GM23338 (cell line): ENCODE results near the gene BMPR1B. TPM values are rescaled to one million over a fixed set of nuclear protein-coding genes. Genes with fewer than 3 reads are reported as not detected.

Source experiments
- ATAC-seq: fragments of 200-7000 bp; cut with Tn5 transposase; 3 replicates; pipeline ENCODE4 v1.9.1; 2020
- DNase-seq: peaks from one replicate; pipeline ENCODE4 v3.0.0-alpha.2; 2015; ENCODE audit warnings: low spot score
- H2AFZ ChIP-seq: fragments of 200-600 bp; sonication (generic); 2 replicates; pipeline ENCODE4 v1.8.0; 2016; ENCODE audit warnings: antibody characterized with exemption, mild to moderate bottlenecking, moderate library complexity
- H3F3A ChIP-seq: fragments of 200-600 bp; sonication (generic); replicated peaks from 2 replicates; pipeline ENCODE4 v1.8.0; 2017; ENCODE audit warnings: antibody characterized with exemption, mixed run types, low read depth
- H3K27ac ChIP-seq: fragments of 200-600 bp; sonication (generic); 2 replicates; pipeline ENCODE4 v1.6.1; 2016; ENCODE audit warnings: low read depth
- H3K27me3 ChIP-seq: fragments of 200-600 bp; sonication (generic); 2 replicates; pipeline ENCODE4 v1.8.0; 2016; ENCODE audit warnings: mild to moderate bottlenecking, mixed run types, moderate library complexity; ENCODE audit not compliant: insufficient read depth
- H3K36me3 ChIP-seq: fragments of 200-600 bp; sonication (generic); 2 replicates; pipeline ENCODE4 v1.8.0; 2016; ENCODE audit warnings: mild to moderate bottlenecking; ENCODE audit not compliant: insufficient read depth
- H3K4me1 ChIP-seq: fragments of 200-600 bp; sonication (generic); 2 replicates; pipeline ENCODE4 v1.8.0; 2016; ENCODE audit warnings: mild to moderate bottlenecking, moderate library complexity; ENCODE audit not compliant: insufficient read depth
- H3K4me2 ChIP-seq: fragments of 200-600 bp; sonication (generic); 2 replicates; pipeline ENCODE4 v1.7.1; 2017; ENCODE audit warnings: mixed run types
- H3K4me3 ChIP-seq: fragments of 200-600 bp; sonication (generic); 2 replicates; pipeline ENCODE4 v1.6.1; 2016; ENCODE audit warnings: mixed run types
- H3K79me2 ChIP-seq: fragments of 200-600 bp; sonication (generic); replicated peaks from 2 replicates; pipeline ENCODE4 v1.8.0; 2017; ENCODE audit warnings: mild to moderate bottlenecking; ENCODE audit not compliant: insufficient read depth
- H3K9me2 ChIP-seq: fragments of 200-600 bp; sonication (generic); 2 replicates; pipeline ENCODE4 v1.8.0; 2017; ENCODE audit not compliant: insufficient read depth
- H4K20me1 ChIP-seq: fragments of 200-600 bp; sonication (generic); replicated peaks from 2 replicates; pipeline ENCODE4 v1.8.0; 2017; ENCODE audit warnings: mild to moderate bottlenecking; ENCODE audit not compliant: insufficient read depth
- H3K27ac Mint-ChIP-seq: 2 replicates; pipeline ENCODE4 v1.8.0; 2020; ENCODE audit warnings: inconsistent platforms, mild to moderate bottlenecking, moderate library complexity, mixed read lengths
- H3K27me3 Mint-ChIP-seq: 3 replicates; pipeline ENCODE4 v1.8.0; 2022; ENCODE audit warnings: low read depth, mild to moderate bottlenecking, moderate library complexity, mixed read lengths, inconsistent platforms; ENCODE audit not compliant: insufficient read depth, poor library complexity
- H3K36me3 Mint-ChIP-seq: 3 replicates; pipeline ENCODE4 v1.8.0; 2021; ENCODE audit warnings: low read depth, mild to moderate bottlenecking, inconsistent platforms, moderate library complexity, mixed read lengths
- H3K4me1 Mint-ChIP-seq: 3 replicates; pipeline ENCODE4 v1.8.0; 2020; ENCODE audit warnings: mild to moderate bottlenecking, inconsistent platforms, mixed read lengths
- H3K4me3 Mint-ChIP-seq: 3 replicates; pipeline ENCODE4 v1.8.0; 2021; ENCODE audit warnings: moderate library complexity, mild to moderate bottlenecking, inconsistent platforms, mixed read lengths
- H3K9me3 Mint-ChIP-seq: 3 replicates; pipeline ENCODE4 v1.8.0; 2020; ENCODE audit warnings: moderate library complexity, mild to moderate bottlenecking, inconsistent platforms, mixed read lengths
- EZH2 ChIP-seq: fragments of 200-600 bp; sonication (generic); IDR thresholded peaks from one replicate; pipeline ENCODE4 v1.8.0; 2017; ENCODE audit warnings: antibody characterized with exemption, mild to moderate bottlenecking, low read depth; ENCODE audit not compliant: unreplicated experiment
- NANOG ChIP-seq: IDR thresholded peaks from 2 replicates; pipeline ENCODE4 v1.6.1; 2016; ENCODE audit warnings: antibody characterized with exemption, borderline replicate concordance
- POLR2AphosphoS5 ChIP-seq: IDR thresholded peaks from 2 replicates; pipeline ENCODE4 v1.6.1; 2016; ENCODE audit warnings: antibody characterized with exemption, low read depth
- ZNF114 ChIP-seq: fragments of 250-450 bp; sonication (Bioruptor Pico); IDR thresholded peaks from 2 replicates; pipeline ENCODE4 v1.5.0; 2020; ENCODE audit warnings: mild to moderate bottlenecking, moderate library complexity
- ZNF331 ChIP-seq: fragments of 250-450 bp; sonication (Bioruptor Pico); IDR thresholded peaks from 2 replicates; pipeline ENCODE4 v1.5.0; 2020; ENCODE audit warnings: low read depth, mild to moderate bottlenecking, moderate library complexity
- polyA plus RNA-seq: library from polyadenylated mRNA; unstranded; fragments of >200 nt; fragmentation: Nextera tagmentation; extraction: Ambion mirVana; gene quantifications from 2 replicates; pipeline ENCODE4 v1.2.1, GENCODE V29; 2016
- total RNA-seq: library from RNA; depleted of rRNA; stranded (reverse); fragments of >200 nt; shearing (Covaris generic); gene quantifications from 2 replicates; pipeline ENCODE4 v1.2.3, GENCODE V29; 2014
- TF ChIP-seq, protein P1 (sequence below): fragments of 250-450 bp; sonication (Bioruptor Pico); IDR thresholded peaks from 2 replicates; pipeline ENCODE4 v1.5.0; 2020; ENCODE audit warnings: mild to moderate bottlenecking, moderate library complexity

Gene BMPR1B
- total and polyA plus RNA-seq, 2 experiments from 2014 or later: 0.48 to 1.0 TPM

DNA sequence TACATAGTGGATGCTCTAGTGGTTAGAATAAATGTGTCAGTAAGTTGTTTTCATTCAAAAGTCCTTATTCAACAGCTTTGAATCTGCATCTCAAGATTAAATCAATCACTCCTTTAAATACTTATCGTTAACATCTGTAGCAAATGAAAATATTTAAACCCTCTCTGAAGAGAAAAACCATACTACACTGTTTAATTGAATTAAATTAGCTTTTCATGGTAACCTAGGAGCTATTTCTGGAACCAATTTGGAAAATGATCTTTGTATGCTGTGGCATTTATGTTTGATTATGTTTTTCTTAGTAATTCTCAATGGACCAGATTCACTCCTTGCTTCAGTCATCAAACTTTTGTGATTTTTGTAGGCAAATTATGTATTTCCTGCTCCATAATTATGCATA, 9.7 kb downstream of the BMPR1B start (continued):
- TF ChIP-seq, protein P1, sequence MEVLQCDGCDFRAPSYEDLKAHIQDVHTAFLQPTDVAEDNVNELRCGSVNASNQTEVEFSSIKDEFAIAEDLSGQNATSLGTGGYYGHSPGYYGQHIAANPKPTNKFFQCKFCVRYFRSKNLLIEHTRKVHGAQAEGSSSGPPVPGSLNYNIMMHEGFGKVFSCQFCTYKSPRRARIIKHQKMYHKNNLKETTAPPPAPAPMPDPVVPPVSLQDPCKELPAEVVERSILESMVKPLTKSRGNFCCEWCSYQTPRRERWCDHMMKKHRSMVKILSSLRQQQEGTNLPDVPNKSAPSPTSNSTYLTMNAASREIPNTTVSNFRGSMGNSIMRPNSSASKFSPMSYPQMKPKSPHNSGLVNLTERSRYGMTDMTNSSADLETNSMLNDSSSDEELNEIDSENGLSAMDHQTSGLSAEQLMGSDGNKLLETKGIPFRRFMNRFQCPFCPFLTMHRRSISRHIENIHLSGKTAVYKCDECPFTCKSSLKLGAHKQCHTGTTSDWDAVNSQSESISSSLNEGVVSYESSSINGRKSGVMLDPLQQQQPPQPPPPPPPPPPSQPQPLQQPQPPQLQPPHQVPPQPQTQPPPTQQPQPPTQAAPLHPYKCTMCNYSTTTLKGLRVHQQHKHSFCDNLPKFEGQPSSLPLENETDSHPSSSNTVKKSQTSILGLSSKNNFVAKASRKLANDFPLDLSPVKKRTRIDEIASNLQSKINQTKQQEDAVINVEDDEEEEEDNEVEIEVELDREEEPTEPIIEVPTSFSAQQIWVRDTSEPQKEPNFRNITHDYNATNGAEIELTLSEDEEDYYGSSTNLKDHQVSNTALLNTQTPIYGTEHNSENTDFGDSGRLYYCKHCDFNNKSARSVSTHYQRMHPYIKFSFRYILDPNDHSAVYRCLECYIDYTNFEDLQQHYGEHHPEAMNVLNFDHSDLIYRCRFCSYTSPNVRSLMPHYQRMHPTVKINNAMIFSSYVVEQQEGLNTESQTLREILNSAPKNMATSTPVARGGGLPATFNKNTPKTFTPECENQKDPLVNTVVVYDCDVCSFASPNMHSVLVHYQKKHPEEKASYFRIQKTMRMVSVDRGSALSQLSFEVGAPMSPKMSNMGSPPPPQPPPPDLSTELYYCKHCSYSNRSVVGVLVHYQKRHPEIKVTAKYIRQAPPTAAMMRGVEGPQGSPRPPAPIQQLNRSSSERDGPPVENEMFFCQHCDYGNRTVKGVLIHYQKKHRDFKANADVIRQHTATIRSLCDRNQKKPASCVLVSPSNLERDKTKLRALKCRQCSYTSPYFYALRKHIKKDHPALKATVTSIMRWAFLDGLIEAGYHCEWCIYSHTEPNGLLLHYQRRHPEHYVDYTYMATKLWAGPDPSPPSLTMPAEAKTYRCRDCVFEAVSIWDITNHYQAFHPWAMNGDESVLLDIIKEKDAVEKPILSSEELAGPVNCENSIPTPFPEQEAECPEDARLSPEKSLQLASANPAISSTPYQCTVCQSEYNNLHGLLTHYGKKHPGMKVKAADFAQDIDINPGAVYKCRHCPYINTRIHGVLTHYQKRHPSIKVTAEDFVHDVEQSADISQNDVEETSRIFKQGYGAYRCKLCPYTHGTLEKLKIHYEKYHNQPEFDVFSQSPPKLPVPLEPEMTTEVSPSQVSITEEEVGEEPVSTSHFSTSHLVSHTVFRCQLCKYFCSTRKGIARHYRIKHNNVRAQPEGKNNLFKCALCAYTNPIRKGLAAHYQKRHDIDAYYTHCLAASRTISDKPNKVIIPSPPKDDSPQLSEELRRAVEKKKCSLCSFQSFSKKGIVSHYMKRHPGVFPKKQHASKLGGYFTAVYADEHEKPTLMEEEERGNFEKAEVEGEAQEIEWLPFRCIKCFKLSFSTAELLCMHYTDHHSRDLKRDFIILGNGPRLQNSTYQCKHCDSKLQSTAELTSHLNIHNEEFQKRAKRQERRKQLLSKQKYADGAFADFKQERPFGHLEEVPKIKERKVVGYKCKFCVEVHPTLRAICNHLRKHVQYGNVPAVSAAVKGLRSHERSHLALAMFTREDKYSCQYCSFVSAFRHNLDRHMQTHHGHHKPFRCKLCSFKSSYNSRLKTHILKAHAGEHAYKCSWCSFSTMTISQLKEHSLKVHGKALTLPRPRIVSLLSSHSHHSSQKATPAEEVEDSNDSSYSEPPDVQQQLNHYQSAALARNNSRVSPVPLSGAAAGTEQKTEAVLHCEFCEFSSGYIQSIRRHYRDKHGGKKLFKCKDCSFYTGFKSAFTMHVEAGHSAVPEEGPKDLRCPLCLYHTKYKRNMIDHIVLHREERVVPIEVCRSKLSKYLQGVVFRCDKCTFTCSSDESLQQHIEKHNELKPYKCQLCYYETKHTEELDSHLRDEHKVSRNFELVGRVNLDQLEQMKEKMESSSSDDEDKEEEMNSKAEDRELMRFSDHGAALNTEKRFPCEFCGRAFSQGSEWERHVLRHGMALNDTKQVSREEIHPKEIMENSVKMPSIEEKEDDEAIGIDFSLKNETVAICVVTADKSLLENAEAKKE: no peak
- TF ChIP-seq EZH2: no peak

DNA sequence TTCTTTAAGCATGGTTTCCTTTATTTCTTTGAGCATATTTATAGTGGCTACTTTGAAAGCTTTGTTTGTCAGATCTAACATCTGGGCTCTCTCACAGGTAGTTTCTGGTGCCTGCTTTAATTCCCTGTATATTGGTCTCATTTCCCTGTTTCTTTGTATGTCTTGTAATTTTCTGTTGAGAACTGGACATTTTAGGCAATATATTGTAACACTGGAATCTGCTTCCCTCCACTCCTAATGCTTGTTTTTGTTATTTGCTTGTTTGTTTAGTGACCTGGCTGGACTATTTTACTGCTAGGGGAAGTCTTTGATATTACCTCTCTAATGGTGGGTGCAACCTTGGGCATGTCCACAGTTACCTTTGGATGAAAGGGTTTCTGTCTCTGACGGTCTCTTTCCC, 25.0 kb downstream of the BMPR1B start:
- ATAC-seq: no peak
- H3K4me2 ChIP-seq: no peak overlapping the region

DNA sequence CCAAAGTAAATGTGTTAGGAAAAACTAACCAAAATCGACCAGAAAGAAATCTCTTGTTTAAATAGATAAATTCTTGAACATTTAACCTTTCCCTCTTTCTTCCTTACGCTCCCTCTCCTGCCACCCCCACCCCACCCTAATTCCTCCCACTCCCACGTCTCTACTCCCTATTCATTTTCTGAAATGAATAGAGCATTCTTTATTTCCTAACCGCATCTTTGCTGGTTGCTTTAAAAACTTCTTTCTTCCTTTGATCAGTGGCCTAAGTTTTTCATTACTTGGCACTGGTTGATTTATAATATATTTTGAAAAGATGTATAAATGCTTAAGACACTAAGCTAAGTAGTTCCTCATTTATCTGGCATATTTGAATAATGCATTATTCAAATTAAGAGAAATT, 33.9 kb downstream of the BMPR1B start:
- H3K9me3 Mint-ChIP-seq: no peaks in the 10 kb centered on the region
- Histone ChIP-seq H3K27ac (no peak overlapping the region), H2AFZ (no peak overlapping the region), H4K20me1 (no peaks in the 10 kb centered on the region), H3K4me2 (no peak overlapping the region), H3K4me3 (no peak overlapping the region), H3K79me2 (no peaks in the 10 kb centered on the region), H3K36me3 (no peaks in the 10 kb centered on the region), H3K4me1 (no peaks in the 10 kb centered on the region), H3K27me3 (no peaks in the 10 kb centered on the region), H3K9me2 (no peaks in the 10 kb centered on the region; the same call in 1 of the 2 replicates), H3F3A (no peaks in the 10 kb centered on the region)
- H3K4me3 Mint-ChIP-seq: no peak overlapping the region
- H3K27ac Mint-ChIP-seq: no peak overlapping the region
- DNase-seq (no peak), ATAC-seq (no peak)
- H3K27me3 Mint-ChIP-seq: peaks cover 2% of the 10 kb centered on the region
- no peaks in the 10 kb centered on the region for H3K36me3 Mint-ChIP-seq
- no peaks in the 10 kb centered on the region for H3K4me1 Mint-ChIP-seq
- no peak for TF ChIP-seq ZNF114 (CRISPR knock-in tag)
- no peak for TF ChIP-seq POLR2AphosphoS5
- TF ChIP-seq, protein P1: no peak
- no peak for TF ChIP-seq NANOG

More for the DNA sequence above, 25.0 kb downstream of the BMPR1B start:
- no peak for TF ChIP-seq ZNF331 (CRISPR knock-in tag)
- Mint-ChIP-seq H3K36me3 (peaks cover 2% of the 10 kb centered on the region; the same call in 1 of the 3 replicates), H3K27ac (no peak overlapping the region), H3K4me3 (no peak overlapping the region), H3K27me3 (no peaks in the 10 kb centered on the region), H3K4me1 (no peaks in the 10 kb centered on the region; the same call in 2 of the 3 replicates), H3K9me3 (peaks cover 5% of the 10 kb centered on the region; the same call in 2 of the 3 replicates)
- Histone ChIP-seq H3F3A (no peaks in the 10 kb centered on the region), H3K79me2 (no peaks in the 10 kb centered on the region), H4K20me1 (no peaks in the 10 kb centered on the region), H3K27ac (no peak overlapping the region), H3K9me2 (no peaks in the 10 kb centered on the region), H3K36me3 (no peaks in the 10 kb centered on the region), H2AFZ (no peak overlapping the region), H3K4me3 (no peak overlapping the region), H3K27me3 (no peaks in the 10 kb centered on the region), H3K4me1 (no peaks in the 10 kb centered on the region)
- DNase-seq: no peak
